ENCODE results near the gene HAUS7.

HAUS7 gene

DNA sequence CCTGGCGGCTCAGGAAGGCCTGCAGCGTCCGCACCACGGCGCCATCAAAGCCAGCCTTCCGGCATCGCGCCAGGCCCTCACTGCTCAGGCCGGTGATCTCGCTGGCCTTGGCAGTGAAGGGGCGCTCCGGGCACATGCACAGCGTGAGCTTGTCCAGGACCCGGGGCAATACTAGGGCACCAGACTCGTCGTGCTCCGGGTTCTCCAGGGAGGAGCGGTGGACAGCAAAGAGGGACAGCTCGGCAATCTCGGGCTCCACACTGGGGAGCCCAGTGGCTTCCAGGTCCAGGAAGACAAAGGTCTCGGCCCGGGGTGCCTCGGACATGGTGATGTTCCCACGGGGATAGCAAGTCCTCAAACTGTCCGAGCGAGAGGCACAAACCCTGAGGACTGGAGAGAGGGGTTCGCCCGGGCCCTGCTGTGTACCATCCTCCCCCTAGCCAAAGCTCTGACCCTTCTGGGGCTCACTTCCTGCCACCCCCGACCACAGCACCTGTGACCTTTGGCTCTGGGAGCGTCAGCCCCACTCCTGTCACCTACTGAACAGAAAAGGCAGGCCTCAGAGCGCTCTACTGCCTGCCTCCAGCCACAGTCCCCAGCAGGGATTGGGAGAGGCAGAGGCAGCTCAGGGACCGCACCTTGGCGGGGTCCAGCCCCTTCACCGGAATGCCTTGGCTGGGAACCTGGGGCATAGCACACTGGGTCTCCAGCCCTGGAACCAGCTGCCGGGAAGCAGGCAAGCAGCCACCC is 25.1 kb downstream of the HAUS7 start:
- H3K4me3 ChIP-seq (ENCODE audit: low read depth, low read length): no peak overlapping the region
- TF ChIP-seq, protein P1, sequence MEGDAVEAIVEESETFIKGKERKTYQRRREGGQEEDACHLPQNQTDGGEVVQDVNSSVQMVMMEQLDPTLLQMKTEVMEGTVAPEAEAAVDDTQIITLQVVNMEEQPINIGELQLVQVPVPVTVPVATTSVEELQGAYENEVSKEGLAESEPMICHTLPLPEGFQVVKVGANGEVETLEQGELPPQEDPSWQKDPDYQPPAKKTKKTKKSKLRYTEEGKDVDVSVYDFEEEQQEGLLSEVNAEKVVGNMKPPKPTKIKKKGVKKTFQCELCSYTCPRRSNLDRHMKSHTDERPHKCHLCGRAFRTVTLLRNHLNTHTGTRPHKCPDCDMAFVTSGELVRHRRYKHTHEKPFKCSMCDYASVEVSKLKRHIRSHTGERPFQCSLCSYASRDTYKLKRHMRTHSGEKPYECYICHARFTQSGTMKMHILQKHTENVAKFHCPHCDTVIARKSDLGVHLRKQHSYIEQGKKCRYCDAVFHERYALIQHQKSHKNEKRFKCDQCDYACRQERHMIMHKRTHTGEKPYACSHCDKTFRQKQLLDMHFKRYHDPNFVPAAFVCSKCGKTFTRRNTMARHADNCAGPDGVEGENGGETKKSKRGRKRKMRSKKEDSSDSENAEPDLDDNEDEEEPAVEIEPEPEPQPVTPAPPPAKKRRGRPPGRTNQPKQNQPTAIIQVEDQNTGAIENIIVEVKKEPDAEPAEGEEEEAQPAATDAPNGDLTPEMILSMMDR (IDR thresholded peaks at IDR 0.05; ENCODE audit: borderline replicate concordance, insufficient read depth, low read depth, low read length): no peak

DNA sequence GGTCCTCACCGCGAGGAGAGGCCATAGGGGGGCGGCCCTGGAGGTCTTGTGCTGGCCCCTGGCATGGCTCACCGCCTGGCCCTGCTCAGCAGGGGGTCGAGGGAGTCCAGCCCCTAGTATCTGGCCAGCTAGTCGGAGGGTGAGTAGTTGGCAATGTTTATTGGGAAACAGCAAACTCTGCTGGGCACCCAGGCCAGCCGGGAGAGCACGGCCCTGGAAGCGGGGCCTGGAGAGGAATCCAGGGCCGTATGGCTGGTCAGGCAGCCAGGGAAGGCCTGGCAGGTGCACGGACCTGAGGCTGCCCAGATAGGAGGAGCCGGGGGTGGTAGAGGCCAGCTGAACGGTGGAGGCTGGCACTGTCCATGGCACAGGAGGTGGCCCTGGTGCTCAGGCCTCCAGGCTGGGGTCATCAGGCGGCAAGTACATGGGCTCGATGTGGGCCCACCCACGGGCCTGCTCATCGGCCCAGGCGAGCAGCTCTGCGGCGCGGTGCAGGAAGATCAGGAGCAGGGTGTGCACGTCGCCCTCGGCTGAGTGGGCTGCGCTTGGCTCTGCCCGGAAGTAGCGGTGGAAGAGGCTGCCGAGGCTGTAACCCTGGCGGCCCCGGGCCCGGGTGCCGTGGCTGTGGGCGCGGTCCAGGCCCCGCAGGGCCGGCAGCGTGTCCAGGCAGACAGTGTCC is 25.9 kb downstream of the HAUS7 start:
- no peak overlapping the region for H3K4me3 ChIP-seq (ENCODE audit: low read depth, low read length)
- TF ChIP-seq, protein P1 (IDR thresholded peaks at IDR 0.05; ENCODE audit: borderline replicate concordance, insufficient read depth, low read depth, low read length): no peak

DNA sequence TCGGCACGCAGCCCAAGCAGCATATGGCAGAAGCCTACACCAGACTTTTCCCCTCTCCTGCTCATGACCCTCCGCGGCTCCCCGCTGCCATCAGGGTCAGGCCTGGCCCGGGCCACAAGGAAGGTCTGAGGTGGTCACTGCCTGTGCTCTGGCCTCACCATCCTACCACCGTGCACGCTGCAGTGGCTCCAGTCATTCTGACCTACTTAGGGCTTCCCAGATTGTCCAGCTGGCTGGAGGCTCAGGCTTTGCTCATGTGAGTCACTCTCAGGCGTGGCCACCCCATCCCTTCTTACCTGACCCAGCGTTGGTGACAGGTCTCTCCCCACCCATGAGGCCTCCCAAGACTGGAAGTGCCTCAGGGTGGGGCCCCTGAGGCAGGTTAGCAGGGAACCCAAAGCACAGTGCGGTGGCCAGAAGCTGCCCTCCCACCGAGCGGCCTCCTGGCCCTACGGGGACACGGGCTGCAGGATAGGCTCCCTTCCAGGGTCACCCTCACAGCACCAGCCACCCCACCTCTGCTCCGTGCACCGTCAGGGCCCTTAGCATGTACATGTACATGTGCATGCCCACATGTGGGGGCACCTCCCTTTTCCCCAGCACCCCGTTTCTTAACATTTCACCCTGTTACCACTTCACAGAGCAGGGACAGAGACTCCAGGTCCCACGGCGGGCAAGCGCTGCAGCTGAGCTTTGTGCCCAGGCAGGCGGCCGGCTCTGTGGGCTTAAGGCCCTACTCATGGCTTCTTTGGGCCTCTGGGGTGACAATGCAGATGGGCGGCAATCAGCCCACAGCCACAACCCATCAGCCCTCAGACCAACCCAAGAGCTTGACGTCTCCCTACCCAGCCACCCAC is 26.7 kb downstream of the HAUS7 start:
- TF ChIP-seq, protein P1 (IDR thresholded peaks at IDR 0.05; ENCODE audit: borderline replicate concordance, insufficient read depth, low read depth, low read length): no peak
- H3K4me3 ChIP-seq (ENCODE audit: low read depth, low read length): no peak overlapping the region

DNA sequence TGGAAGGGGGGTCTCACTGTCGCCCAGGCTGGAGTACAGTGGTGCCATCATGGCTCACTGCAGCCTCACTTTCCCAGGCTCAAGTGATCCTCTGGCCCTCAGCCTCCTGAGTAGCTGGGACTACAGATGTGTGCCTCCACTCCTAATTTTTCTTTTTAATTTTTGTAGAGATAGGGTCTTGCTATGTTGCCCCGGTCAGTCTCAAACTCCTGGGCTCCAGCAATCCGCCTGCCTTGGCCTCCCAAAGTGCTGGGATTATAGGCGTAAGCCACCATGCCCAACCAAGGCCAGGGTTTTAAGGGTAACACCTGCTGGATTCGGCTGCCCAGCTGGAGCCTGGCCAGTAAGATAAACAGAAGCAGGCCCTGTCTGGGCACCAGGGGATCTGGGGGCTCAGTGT is 27.9 kb downstream of the HAUS7 start:
- TF ChIP-seq, protein P1 (IDR thresholded peaks at IDR 0.05; ENCODE audit: borderline replicate concordance, insufficient read depth, low read depth, low read length): no peak
- H3K4me3 ChIP-seq (ENCODE audit: low read depth, low read length): no peak overlapping the region

- TF ChIP-seq, protein P1 (IDR thresholded peaks at IDR 0.05; ENCODE audit: borderline replicate concordance, insufficient read depth, low read depth, low read length): no peak
- no peak overlapping the region for H3K4me3 ChIP-seq (ENCODE audit: low read depth, low read length)
Measured at GRCh38 chrX:153441981-153442380, 28.4 kb downstream of the HAUS7 start.

DNA sequence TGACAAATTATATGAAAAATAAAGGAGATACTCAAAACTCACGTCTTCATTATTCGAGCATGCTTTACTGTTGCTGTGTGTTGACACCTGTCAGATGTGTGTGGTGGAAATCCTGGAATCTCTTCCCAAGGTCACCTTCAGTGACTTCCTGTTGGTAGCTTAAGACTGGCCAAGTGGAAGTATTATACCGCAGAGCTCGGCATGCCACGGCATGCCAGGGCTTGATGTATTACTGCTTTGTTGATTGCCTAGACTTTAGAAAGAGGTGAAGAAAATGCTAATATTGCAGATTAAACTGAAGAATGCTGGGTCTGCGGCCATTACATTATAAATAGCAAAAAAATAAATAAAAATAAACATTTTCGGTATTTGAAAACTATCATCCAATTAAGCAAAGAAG is 29.1 kb downstream of the HAUS7 start:
- no peak overlapping the region for H3K4me3 ChIP-seq (ENCODE audit: low read depth, low read length)
- TF ChIP-seq, protein P1 (IDR thresholded peaks at IDR 0.05; ENCODE audit: borderline replicate concordance, insufficient read depth, low read depth, low read length): no peak
